B cell (primary cell): ENCODE measurements around the gene DCUN1D3.

Source experiments
- EZH2 ChIP-seq: IDR thresholded peaks from 2 replicates; pipeline ENCODE4 v1.6.1; 2012; ENCODE audit warnings: borderline replicate concordance, low read depth, mild to moderate bottlenecking, moderate library complexity, low read length; ENCODE audit not compliant: insufficient read depth, poor library complexity, severe bottlenecking
- TF ChIP-seq, protein P1 (sequence below): fragments of 200-600 bp; IDR thresholded peaks from one replicate; pipeline ENCODE4 v1.8.0; 2022; ENCODE audit warnings: antibody characterized with exemption, mild to moderate bottlenecking

DNA sequence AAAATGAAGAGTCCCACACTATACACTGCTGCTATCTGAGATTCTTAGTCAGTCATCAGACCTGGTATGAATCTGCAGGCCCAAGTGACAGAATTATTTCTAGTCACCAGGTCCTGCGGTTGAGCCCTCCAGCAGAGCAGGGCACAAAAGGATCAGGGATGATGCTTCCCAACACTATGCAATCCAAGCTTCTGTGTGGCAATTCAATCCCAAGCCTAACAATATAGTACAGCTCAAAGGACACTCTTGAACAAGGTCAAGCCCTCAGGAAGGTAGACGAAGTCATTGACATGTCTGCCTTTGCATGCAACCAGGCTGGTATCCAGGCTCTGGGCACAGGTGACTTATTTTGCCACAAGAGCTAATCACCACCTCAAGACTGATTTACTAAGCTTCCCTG is 5.8 kb downstream of the DCUN1D3 start:
- TF ChIP-seq, protein P1, sequence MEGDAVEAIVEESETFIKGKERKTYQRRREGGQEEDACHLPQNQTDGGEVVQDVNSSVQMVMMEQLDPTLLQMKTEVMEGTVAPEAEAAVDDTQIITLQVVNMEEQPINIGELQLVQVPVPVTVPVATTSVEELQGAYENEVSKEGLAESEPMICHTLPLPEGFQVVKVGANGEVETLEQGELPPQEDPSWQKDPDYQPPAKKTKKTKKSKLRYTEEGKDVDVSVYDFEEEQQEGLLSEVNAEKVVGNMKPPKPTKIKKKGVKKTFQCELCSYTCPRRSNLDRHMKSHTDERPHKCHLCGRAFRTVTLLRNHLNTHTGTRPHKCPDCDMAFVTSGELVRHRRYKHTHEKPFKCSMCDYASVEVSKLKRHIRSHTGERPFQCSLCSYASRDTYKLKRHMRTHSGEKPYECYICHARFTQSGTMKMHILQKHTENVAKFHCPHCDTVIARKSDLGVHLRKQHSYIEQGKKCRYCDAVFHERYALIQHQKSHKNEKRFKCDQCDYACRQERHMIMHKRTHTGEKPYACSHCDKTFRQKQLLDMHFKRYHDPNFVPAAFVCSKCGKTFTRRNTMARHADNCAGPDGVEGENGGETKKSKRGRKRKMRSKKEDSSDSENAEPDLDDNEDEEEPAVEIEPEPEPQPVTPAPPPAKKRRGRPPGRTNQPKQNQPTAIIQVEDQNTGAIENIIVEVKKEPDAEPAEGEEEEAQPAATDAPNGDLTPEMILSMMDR = no peak
- no peak for TF ChIP-seq EZH2
